ENCODE data around the gene APBA2.

DNA sequence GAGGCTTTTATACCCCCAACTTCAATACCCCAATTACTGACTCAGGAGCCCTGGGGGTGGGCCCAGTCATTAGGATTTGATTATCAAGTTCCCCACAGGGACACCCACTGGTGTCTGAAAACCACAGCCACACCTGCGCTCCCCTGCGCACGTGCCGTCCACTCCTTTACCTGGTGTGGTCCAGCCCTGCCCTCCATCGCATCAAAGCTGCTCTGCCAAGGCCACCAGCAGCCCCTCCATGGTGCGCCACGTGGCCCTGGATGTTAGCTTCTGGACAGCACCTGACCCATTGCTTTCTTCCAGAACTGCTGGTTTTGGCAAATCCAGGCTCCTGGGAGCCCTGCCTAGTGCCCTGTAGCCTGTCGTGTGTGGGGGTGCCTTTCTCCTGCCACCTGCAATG lies 247.5 kb downstream of the APBA2 start:
- TF ChIP-seq CTCF (conservative IDR thresholded peaks at IDR 0.05; ENCODE audit: low read length) = no peak
- no peak for TF ChIP-seq EZH2phosphoT487 (IDR thresholded peaks at IDR 0.05; ENCODE audit: borderline replicate concordance, low read depth, low read length)

All from OCI-LY7 (cell line).